Measurements from ENCODE around the gene FBXO42.
"Not testable (repeated sequence)": the region's sequence is repeated elsewhere in the genome, so short reads cannot be mapped to it uniquely, and the experiment has no call there.

The FBXO42 gene

GRCh38 chr1:16241221-16241708, 111.0 kb downstream of the FBXO42 start:
- no peak for DNase-seq

- DNase-seq: no peak
Measured at GRCh38 chr1:16239972-16240491, 112.2 kb downstream of the FBXO42 start.

GRCh38 chr1:16237343-16237830, 114.9 kb downstream of the FBXO42 start:
- DNase-seq: no peak

- DNase-seq: peak; percentile 94 to 96
Measured at GRCh38 chr1:16236511-16237342, 115.6 kb downstream of the FBXO42 start, which contains the start of gene CPLANE2. TSS of gene CPLANE2 (minus strand) at chr1:16237183. CDS start at chr1:16236742, 441 bp downstream.

- peak; percentile 51 to 65 for DNase-seq
Measured at GRCh38 chr1:16235944-16236510, 116.3 kb downstream of the FBXO42 start.

GRCh38 chr1:16235347-16235746, 116.9 kb downstream of the FBXO42 start:
- no peak for DNase-seq

- no peak for DNase-seq
Measured at GRCh38 chr1:16233431-16233830, 118.8 kb downstream of the FBXO42 start.

GRCh38 chr1:16232316-16232710, 120.0 kb downstream of the FBXO42 start:
- DNase-seq: no peak

- DNase-seq: no peak
Measured at GRCh38 chr1:16231331-16232315, 120.7 kb downstream of the FBXO42 start.

- DNase-seq: no peak
Measured at GRCh38 chr1:16230744-16231143, 121.5 kb downstream of the FBXO42 start.

- no peak for DNase-seq
Measured at GRCh38 chr1:16229976-16230740, 122.1 kb downstream of the FBXO42 start.

GRCh38 chr1:16226490-16227179, 125.6 kb downstream of the FBXO42 start:
- no peak for DNase-seq

GRCh38 chr1:16226129-16226489, 126.2 kb downstream of the FBXO42 start:
- DNase-seq: no peak

GRCh38 chr1:16224472-16224871, 127.8 kb downstream of the FBXO42 start:
- no peak for DNase-seq

GRCh38 chr1:16222716-16223115, 129.6 kb downstream of the FBXO42 start:
- not testable (repeated sequence) for DNase-seq

GRCh38 chr1:16221499-16221898, 130.8 kb downstream of the FBXO42 start:
- DNase-seq: no peak

- no peak for DNase-seq
Measured at GRCh38 chr1:16219968-16220500, 132.2 kb downstream of the FBXO42 start.

GRCh38 chr1:16218674-16219071, 133.6 kb downstream of the FBXO42 start:
- DNase-seq: no peak

- no peak for DNase-seq
Measured at GRCh38 chr1:16218014-16218673, 134.1 kb downstream of the FBXO42 start.

- peak; percentile 97 for DNase-seq
Measured at GRCh38 chr1:16217061-16217785, 135.1 kb downstream of the FBXO42 start.
